GM12878 (cell line): ENCODE results near the gene CDC14A. TPM values are rescaled to one million over a fixed set of nuclear protein-coding genes. Genes with fewer than 3 reads are reported as not detected.

Experiments used
- ATAC-seq: fragments of 200-7000 bp; cut with Tn5 transposase; 3 replicates; pipeline ENCODE4 v1.9.1; 2020; ENCODE audit warnings: mild to moderate bottlenecking, moderate library complexity
- BruUV-seq: library from RNA; stranded (reverse); fragments of 400-500 nt; replicated peaks from 2 replicates; lab custom pipeline; 2021; lab: Mats Ljungman, UMichigan
- CTCF ChIA-PET: fragments of 300-600 bp; sonication (Branson Sonifier 250); formaldehyde crosslinking; extraction: SDS; loops from one replicate; lab custom pipeline; 2021; ENCODE audit warnings: inconsistent platforms; lab: Yijun Ruan, JAX
- POLR2A ChIA-PET: fragments of 350-600 bp; formaldehyde crosslinking; extraction: SDS; loops from one replicate; lab custom pipeline; 2021; ENCODE audit warnings: inconsistent platforms; lab: Charles Lee
- RAD21 ChIA-PET: fragments of 300-600 bp; sonication (Branson Sonifier 250); formaldehyde crosslinking; loops from one replicate; lab custom pipeline; 2023; ENCODE audit warnings: antibody characterized with exemption; ENCODE audit not compliant: unreplicated experiment; lab: Charles Lee
- SMC1A ChIA-PET: fragments of 300-600 bp; sonication (Branson Sonifier 250); formaldehyde crosslinking; loops from one replicate; lab custom pipeline; 2023; ENCODE audit not compliant: unreplicated experiment, uncharacterized antibody; lab: Charles Lee
- DNase-seq: peaks from one replicate; pipeline ENCODE4 v3.0.0-alpha.2; 2011; ENCODE audit warnings: low read depth, low spot score
- FAIRE-seq: peaks from 3 replicates; lab custom pipeline; 2011; peaks lifted over from hg19 to GRCh38; lab: Jason Lieb, UNC
- H2AFZ ChIP-seq: 2 replicates; pipeline ENCODE4 v1.6.0; 2011; ENCODE audit warnings: low read depth, low read length, control low read depth; ENCODE audit not compliant: control insufficient read depth
- H3K27ac ChIP-seq: 2 replicates; pipeline ENCODE4 v1.5.1; 2011; ENCODE audit warnings: control low read depth; ENCODE audit not compliant: control insufficient read depth, insufficient read depth
- H3K27me3 ChIP-seq, 2 experiments: replicated peaks in 1 of 2; 2 replicates each; pipeline versions ENCODE4 v1.6.0 to v1.6.1; 2011; ENCODE audit warnings: low read length in 1 of 2; ENCODE audit not compliant: control insufficient read depth in 2 of 2, insufficient read depth in 2 of 2
- H3K36me3 ChIP-seq, 2 experiments: 2 replicates each; pipeline ENCODE4 v1.5.1; 2011; ENCODE audit warnings: low read length in 1 of 2; ENCODE audit not compliant: control insufficient read depth in 2 of 2, insufficient read depth in 2 of 2
- H3K4me1 ChIP-seq: 2 replicates; pipeline ENCODE4 v1.6.1; 2011; ENCODE audit warnings: mild to moderate bottlenecking, low read length, moderate library complexity, mixed read lengths; ENCODE audit not compliant: control insufficient read depth, insufficient read depth
- H3K4me2 ChIP-seq: 2 replicates; pipeline ENCODE4 v1.6.0; 2011; ENCODE audit warnings: control low read depth; ENCODE audit not compliant: control insufficient read depth, insufficient read depth
- H3K4me3 ChIP-seq: fragments of 200-600 bp; sonication (generic); 2 replicates; pipeline ENCODE4 v1.5.1; 2016
- H3K79me2 ChIP-seq: 2 replicates; pipeline ENCODE4 v1.6.0; 2011; ENCODE audit warnings: low read length; ENCODE audit not compliant: control insufficient read depth, insufficient read depth
- H3K9ac ChIP-seq: 2 replicates; pipeline ENCODE4 v1.8.0; 2011; ENCODE audit warnings: low read length, control low read depth, mixed read lengths; ENCODE audit not compliant: control insufficient read depth, insufficient read depth
- H3K9me3 ChIP-seq: replicated peaks from 3 replicates; pipeline ENCODE4 v1.5.1; 2011; ENCODE audit warnings: mild to moderate bottlenecking, low read length; ENCODE audit not compliant: control insufficient read depth, insufficient read depth
- H4K20me1 ChIP-seq: 2 replicates; pipeline ENCODE4 v1.6.0; 2011; ENCODE audit not compliant: control insufficient read depth, insufficient read depth
- BCL11A ChIP-seq: IDR thresholded peaks from 2 replicates; pipeline ENCODE4 v1.6.1; 2011; ENCODE audit warnings: low read depth, low read length
- FOXK2 ChIP-seq: fragments of 450-650 bp; IDR thresholded peaks from 2 replicates; pipeline ENCODE4 v1.6.1; 2017; ENCODE audit warnings: mild to moderate bottlenecking, moderate library complexity
- IKZF2 ChIP-seq, 2 experiments: fragments of 450-650 bp; IDR thresholded peaks; 2 replicates each; pipeline ENCODE4 v1.6.1; 2017; ENCODE audit warnings: mild to moderate bottlenecking in 2 of 2, moderate library complexity in 2 of 2
- PML ChIP-seq: IDR thresholded peaks from 2 replicates; pipeline ENCODE4 v1.6.1; 2012; ENCODE audit warnings: low read length, inconsistent platforms
- RAD21 ChIP-seq: IDR thresholded peaks from 2 replicates; pipeline ENCODE4 v1.6.1; 2011; ENCODE audit warnings: mild to moderate bottlenecking, low read depth, low read length, moderate library complexity; ENCODE audit not compliant: insufficient read depth
- SMC3 ChIP-seq: IDR thresholded peaks from 2 replicates; pipeline ENCODE4 v1.6.1; 2011; ENCODE audit warnings: low read length, improper control_type of control experiment, borderline replicate concordance
- TCF3 ChIP-seq: IDR thresholded peaks from 2 replicates; pipeline ENCODE4 v1.6.1; 2012; ENCODE audit warnings: low read depth, mild to moderate bottlenecking, low read length, borderline replicate concordance; ENCODE audit not compliant: insufficient read depth
- TCF7 ChIP-seq: IDR thresholded peaks from 2 replicates; pipeline ENCODE4 v1.6.1; 2014; ENCODE audit warnings: antibody characterized with exemption, borderline replicate concordance
- ZZZ3 ChIP-seq: IDR thresholded peaks from 2 replicates; pipeline ENCODE4 v1.6.1; 2011; ENCODE audit warnings: low read depth; ENCODE audit not compliant: control insufficient read depth, insufficient read length
- WGBS: methylation state at CpG from one replicate; pipeline ENCODE4 v1.1.6; 2016; ENCODE audit warnings: low lambda C conversion rate; ENCODE audit not compliant: insufficient replicate concordance, insufficient coverage; ENCODE audit errors: missing lambda C conversion rate; 5-methylcytosine and 5-hydroxymethylcytosine counted together
- in situ Hi-C: fragments of 300-500 bp; cut with MboI; formaldehyde crosslinking; loops from 9 replicates; pipeline ENCODE4 v1.14.3; 2018; ENCODE audit warnings: mixed read lengths
- intact Hi-C: fragments of 100-400 bp; cut with micrococcal nuclease; formaldehyde crosslinking; loops from one replicate; pipeline ENCODE4 v1.14.2; 2022; ENCODE audit not compliant: unreplicated experiment
- polyA plus RNA-seq, 11 experiments: library from polyadenylated mRNA; depleted of rRNA in 4 of 11; unstranded in 6 of 11; stranded (reverse) in 5 of 11; fragments of >200 nt; fragmentation: Nextera tagmentation in 4 of 11; fragmentation: Illumina TruSeq in 1 of 11; extraction: Ambion mirVana in 4 of 11; extraction: Trizol in 1 of 11; gene quantifications; 1 replicate in 1 of 11; 2 replicates in 10 of 11; pipeline versions ENCODE4 v1.2.1 to v1.2.3, GENCODE V29; 2011 to 2016; ENCODE audit warnings: inconsistent platforms in 2 of 11, missing spikeins in 2 of 11, low read depth in 1 of 11
- total RNA-seq, 4 experiments: library from RNA; depleted of rRNA in 3 of 4; stranded (reverse); fragments of >200 nt in 3 of 4; fragmentation: Illumina TruSeq in 1 of 4; extraction: Trizol in 1 of 4; gene quantifications; 2 replicates each; pipeline versions ENCODE4 v1.2.1 to v1.2.3, GENCODE V29; 2013 to 2021
- TF ChIP-seq, protein P1 (sequence below): IDR thresholded peaks from 2 replicates; pipeline ENCODE4 v1.6.1; 2012; ENCODE audit warnings: low read length, inconsistent platforms
- TF ChIP-seq, protein P2 (sequence below): fragments of 450-650 bp; IDR thresholded peaks from 2 replicates; pipeline ENCODE4 v1.6.1; 2017; ENCODE audit warnings: mild to moderate bottlenecking, moderate library complexity
- TF ChIP-seq, protein P3 (sequence below): fragments of 450-650 bp; conservative IDR thresholded peaks from 2 replicates; pipeline ENCODE4 v1.6.1; 2017; ENCODE audit warnings: mild to moderate bottlenecking, moderate library complexity
- TF ChIP-seq, protein P4 (sequence below), 3 experiments: IDR thresholded peaks in 2 of 3; conservative IDR thresholded peaks in 1 of 3; 2 replicates each; pipeline ENCODE4 v1.5.1; 2011; ENCODE audit warnings: low read depth in 3 of 3, low read length in 3 of 3, mild to moderate bottlenecking in 3 of 3, control low read depth in 2 of 3, moderate library complexity in 2 of 3, inconsistent platforms in 1 of 3, mixed read lengths in 1 of 3; ENCODE audit not compliant: control insufficient read depth in 2 of 3, insufficient read depth in 1 of 3; ENCODE audit errors: extremely low read depth in 1 of 3

Gene CDC14A
- total and polyA plus RNA-seq, 10 of the 15 experiments (the other 5 are each of a cell fraction or from before 2014, with no cell fraction given): 1.5 to 7.1 (median 5.5) TPM

DNA sequence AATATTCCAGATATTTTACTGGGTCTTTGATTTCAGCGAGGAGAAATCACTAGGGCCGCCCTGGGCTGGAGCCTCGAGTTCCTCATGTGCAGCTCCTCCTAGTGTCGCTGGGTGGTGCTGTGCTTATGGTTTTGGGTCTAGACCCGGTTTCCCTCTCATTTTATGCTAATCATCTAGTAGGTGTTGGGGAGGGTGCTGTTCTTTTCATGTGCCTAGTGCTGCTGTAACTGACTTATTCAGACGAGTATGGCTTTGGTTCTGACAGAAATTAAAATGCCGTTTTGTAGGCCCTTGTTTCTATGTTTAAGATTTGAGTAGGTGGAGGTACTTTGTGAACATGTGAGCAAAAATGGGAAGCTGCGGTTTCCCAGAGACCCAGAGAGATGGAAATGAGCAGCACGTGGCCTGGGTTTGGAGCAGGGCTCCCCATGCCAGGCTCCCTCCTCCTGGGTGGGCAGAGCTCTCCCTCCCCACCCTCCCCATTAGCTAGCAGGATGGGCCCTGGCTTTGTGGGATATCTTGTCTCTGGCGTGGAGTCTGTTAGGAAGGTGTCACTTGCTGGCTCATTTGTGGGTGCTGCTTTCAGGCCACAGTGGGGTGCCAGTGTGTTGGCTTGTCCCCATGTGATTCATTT, 111.6 kb downstream of the CDC14A start:
- RAD21 ChIA-PET: interaction anchor here (0.5 to 7.3 kb wide), 13 partner anchors 8 to 1287 kb away, joined by 3 to 90 read pairs (median 3); partner anchors contain the start of genes CDC14A and EXTL2
- no peaks in the 10 kb centered on the region for H3K36me3 ChIP-seq
- FAIRE-seq (peak; percentile 41), ATAC-seq (peak; percentile 92), DNase-seq (no peak)
- no peak overlapping the region for H3K4me3 ChIP-seq
- no peaks in the 10 kb centered on the region for H4K20me1 ChIP-seq
- WGBS: 34% methylated on average over 10 of the region's 10 CpGs
- POLR2A ChIA-PET: no interaction called here
- no TSS peak for BruUV-seq
- no peaks in the 10 kb centered on the region for H3K27me3 ChIP-seq
- in situ Hi-C loops: no loop called here
- H3K9ac ChIP-seq: no peak overlapping the region
- intact Hi-C loops: loop anchor here (1.0 to 10.0 kb wide), 4 partner anchors 58 to 404 kb away; no protein-coding TSS in a partner anchor
- H3K4me1 ChIP-seq: peaks cover 4% of the 10 kb centered on the region; the same call in 1 of the 2 replicates
- H3K9me3 ChIP-seq: no peaks in the 10 kb centered on the region
- CTCF ChIA-PET: interaction anchor here (0.6 to 13.0 kb wide), 38 partner anchors 8 to 658 kb away, joined by 3 to 261 read pairs (median 4); partner anchors contain the start of genes EXTL2 and VCAM1
- H3K4me2 ChIP-seq: peak overlapping the region; percentile 51; the same call in 1 of the 2 replicates
- SMC1A ChIA-PET: interaction anchor here (0.5 to 3.2 kb wide), 25 partner anchors 8 to 745 kb away, joined by 3 to 59 read pairs (median 3); no protein-coding TSS in a partner anchor
- no peaks in the 10 kb centered on the region for H3K79me2 ChIP-seq
- peak overlapping the region; percentile 41 for H2AFZ ChIP-seq
- H3K27ac ChIP-seq: 0 out of 2 replicates have a peak overlapping the region, but pooled peaks have one; percentile 15
- TF ChIP-seq TCF3 (no peak), SMC3 (peak; percentile 81; the same call in 1 of the 2 replicates), FOXK2 (no peak), PML (no peak), RAD21 (peak; percentile 89), IKZF2 (IDR thresholded peaks at IDR 0.05) (peak; percentile 20 to 30; a peak in 1 of 4 replicates), BCL11A (no peak), TCF7 (no peak), ZZZ3 (no peak)
- TF ChIP-seq, protein P1, sequence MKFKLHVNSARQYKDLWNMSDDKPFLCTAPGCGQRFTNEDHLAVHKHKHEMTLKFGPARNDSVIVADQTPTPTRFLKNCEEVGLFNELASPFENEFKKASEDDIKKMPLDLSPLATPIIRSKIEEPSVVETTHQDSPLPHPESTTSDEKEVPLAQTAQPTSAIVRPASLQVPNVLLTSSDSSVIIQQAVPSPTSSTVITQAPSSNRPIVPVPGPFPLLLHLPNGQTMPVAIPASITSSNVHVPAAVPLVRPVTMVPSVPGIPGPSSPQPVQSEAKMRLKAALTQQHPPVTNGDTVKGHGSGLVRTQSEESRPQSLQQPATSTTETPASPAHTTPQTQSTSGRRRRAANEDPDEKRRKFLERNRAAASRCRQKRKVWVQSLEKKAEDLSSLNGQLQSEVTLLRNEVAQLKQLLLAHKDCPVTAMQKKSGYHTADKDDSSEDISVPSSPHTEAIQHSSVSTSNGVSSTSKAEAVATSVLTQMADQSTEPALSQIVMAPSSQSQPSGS: no peak
- TF ChIP-seq, protein P2, sequence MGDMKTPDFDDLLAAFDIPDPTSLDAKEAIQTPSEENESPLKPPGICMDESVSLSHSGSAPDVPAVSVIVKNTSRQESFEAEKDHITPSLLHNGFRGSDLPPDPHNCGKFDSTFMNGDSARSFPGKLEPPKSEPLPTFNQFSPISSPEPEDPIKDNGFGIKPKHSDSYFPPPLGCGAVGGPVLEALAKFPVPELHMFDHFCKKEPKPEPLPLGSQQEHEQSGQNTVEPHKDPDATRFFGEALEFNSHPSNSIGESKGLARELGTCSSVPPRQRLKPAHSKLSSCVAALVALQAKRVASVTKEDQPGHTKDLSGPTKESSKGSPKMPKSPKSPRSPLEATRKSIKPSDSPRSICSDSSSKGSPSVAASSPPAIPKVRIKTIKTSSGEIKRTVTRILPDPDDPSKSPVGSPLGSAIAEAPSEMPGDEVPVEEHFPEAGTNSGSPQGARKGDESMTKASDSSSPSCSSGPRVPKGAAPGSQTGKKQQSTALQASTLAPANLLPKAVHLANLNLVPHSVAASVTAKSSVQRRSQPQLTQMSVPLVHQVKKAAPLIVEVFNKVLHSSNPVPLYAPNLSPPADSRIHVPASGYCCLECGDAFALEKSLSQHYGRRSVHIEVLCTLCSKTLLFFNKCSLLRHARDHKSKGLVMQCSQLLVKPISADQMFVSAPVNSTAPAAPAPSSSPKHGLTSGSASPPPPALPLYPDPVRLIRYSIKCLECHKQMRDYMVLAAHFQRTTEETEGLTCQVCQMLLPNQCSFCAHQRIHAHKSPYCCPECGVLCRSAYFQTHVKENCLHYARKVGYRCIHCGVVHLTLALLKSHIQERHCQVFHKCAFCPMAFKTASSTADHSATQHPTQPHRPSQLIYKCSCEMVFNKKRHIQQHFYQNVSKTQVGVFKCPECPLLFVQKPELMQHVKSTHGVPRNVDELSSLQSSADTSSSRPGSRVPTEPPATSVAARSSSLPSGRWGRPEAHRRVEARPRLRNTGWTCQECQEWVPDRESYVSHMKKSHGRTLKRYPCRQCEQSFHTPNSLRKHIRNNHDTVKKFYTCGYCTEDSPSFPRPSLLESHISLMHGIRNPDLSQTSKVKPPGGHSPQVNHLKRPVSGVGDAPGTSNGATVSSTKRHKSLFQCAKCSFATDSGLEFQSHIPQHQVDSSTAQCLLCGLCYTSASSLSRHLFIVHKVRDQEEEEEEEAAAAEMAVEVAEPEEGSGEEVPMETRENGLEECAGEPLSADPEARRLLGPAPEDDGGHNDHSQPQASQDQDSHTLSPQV: no peak; the same call in 1 of the 2 replicates
- TF ChIP-seq, protein P3, sequence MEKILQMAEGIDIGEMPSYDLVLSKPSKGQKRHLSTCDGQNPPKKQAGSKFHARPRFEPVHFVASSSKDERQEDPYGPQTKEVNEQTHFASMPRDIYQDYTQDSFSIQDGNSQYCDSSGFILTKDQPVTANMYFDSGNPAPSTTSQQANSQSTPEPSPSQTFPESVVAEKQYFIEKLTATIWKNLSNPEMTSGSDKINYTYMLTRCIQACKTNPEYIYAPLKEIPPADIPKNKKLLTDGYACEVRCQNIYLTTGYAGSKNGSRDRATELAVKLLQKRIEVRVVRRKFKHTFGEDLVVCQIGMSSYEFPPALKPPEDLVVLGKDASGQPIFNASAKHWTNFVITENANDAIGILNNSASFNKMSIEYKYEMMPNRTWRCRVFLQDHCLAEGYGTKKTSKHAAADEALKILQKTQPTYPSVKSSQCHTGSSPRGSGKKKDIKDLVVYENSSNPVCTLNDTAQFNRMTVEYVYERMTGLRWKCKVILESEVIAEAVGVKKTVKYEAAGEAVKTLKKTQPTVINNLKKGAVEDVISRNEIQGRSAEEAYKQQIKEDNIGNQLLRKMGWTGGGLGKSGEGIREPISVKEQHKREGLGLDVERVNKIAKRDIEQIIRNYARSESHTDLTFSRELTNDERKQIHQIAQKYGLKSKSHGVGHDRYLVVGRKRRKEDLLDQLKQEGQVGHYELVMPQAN: no peak
- TF ChIP-seq, protein P4, sequence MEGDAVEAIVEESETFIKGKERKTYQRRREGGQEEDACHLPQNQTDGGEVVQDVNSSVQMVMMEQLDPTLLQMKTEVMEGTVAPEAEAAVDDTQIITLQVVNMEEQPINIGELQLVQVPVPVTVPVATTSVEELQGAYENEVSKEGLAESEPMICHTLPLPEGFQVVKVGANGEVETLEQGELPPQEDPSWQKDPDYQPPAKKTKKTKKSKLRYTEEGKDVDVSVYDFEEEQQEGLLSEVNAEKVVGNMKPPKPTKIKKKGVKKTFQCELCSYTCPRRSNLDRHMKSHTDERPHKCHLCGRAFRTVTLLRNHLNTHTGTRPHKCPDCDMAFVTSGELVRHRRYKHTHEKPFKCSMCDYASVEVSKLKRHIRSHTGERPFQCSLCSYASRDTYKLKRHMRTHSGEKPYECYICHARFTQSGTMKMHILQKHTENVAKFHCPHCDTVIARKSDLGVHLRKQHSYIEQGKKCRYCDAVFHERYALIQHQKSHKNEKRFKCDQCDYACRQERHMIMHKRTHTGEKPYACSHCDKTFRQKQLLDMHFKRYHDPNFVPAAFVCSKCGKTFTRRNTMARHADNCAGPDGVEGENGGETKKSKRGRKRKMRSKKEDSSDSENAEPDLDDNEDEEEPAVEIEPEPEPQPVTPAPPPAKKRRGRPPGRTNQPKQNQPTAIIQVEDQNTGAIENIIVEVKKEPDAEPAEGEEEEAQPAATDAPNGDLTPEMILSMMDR (IDR thresholded peaks at IDR 0.05 in 2 of 3, conservative IDR thresholded peaks at IDR 0.05 in 1 of 3; ENCODE audit: control insufficient read depth in 2 of 3, extremely low read depth in 1 of 3, insufficient read depth in 1 of 3, low read depth in 3 of 3, low read length in 3 of 3): peak; percentile 78 to 87 (median 87)
